HG02884 (cell line): ENCODE results near the gene RHOF.
"Not testable (repeated sequence)": the region's sequence is repeated elsewhere in the genome, so short reads cannot be mapped to it uniquely, and the experiment has no call there.

ENCODE experiments used
- ATAC-seq: cut with Tn5 transposase; IDR thresholded peaks from one replicate; pipeline ENCODE4 v1.9.1; 2021; ENCODE audit warnings: mild to moderate bottlenecking, moderate library complexity; ENCODE audit not compliant: unreplicated experiment

The RHOF gene

DNA sequence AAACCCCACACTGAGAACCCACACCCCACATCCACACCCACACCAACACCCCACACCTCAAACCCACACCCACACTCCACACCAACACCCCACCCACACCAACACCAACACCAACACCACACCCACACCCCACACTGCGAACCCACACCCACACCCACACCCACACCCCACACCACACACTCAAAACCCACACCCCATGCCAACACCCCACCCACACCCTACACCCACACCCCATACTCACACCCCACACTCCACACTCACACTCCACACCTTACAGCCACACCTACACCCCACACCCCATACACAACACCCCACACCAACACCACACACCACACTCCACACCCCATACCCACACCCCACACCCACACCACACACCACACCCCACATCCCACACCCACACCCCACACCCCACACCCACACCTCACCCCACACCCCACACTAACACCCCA lies 43.0 kb downstream of the RHOF start:
- ATAC-seq: no peak

DNA sequence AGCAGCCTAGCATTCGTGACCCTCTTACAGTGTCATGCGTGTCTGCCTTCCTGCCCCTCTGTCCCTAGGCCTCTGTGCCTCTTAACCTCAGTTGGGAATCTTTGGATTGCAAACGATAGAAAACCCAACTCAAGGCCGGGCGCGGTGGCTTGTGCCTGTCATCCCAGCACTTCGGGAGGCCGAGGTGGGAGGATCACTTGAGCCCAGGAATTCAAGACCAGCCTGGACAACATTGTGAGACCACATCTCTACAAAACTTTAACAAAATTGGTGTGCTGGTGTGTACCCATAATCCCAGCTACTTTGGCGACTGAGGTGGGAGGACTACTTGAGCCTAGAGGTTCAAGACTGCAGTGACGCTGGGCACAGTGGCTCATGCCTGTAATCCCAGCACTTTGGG lies 44.2 kb downstream of the RHOF start:
- ATAC-seq: no peak

DNA sequence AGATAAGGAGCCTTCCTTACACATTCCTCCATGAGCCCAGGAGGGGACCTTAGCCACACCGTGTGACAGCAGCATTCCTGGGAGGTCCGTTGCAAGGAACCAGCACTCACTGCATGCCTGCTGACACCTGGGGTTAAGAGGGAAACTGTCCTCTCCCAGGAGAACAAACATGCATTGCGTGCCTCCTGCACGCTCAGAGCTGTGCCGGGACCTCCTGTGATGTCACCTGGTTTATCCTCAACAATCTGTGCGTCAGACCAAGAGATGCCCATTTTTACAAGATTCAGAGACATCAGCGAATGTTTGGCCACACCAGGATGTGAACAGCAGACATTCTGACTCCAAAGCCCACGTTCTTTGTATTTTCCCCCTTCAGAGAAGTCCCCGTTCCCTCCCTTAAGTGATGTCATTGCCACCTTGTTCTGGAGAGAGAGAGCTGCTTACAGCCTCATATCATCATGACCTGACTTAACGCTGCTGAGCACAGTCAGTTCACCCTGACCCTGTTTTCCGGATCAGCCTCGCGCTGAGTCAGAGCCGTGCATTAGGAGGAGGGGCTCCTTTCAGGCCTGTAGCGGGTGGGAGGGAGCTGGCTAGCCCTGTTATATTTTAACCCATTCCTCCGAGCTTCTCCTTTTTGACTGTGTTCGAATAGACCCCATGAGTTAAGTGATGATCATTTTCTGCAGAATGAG lies 44.8 kb downstream of the RHOF start:
- ATAC-seq: no peak

DNA sequence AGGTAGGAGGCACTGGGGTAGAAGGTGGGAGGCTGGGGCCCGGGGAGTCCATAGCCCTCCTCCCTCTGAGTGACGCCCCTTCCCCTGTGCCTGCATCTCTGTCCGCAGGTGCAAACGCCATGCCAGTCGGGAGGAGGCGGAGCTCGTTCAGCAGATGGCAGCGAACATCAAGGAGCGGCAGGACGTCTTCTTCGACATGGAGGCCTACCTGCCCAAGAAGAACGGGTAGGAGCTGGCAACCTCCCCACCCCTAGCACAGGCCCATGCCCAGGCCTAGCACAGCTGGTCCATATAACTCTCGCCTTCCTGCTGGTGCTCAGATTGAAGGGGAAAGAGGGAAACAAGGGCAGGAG lies 45.3 kb downstream of the RHOF start:
- no peak for ATAC-seq

DNA sequence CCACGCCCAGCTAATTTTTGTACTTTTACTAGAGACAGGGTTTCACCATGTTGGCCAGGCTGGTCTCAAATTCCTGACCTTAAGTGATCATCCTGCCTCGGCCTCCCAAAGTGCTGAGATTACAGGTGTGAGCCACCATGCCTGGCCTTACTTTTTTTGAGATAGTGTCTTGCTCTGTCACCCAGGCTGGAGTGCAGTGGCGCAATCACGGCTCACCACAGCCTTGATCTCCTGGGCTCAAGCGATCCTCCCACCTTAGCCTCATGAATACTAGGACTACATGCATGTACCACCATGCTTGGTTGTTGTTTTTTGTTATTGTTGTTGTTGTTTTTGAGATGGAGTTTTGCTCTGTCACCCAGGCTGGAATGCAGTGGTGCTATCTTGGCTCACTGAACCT lies 47.9 kb downstream of the RHOF start:
- not testable (repeated sequence) for ATAC-seq

DNA sequence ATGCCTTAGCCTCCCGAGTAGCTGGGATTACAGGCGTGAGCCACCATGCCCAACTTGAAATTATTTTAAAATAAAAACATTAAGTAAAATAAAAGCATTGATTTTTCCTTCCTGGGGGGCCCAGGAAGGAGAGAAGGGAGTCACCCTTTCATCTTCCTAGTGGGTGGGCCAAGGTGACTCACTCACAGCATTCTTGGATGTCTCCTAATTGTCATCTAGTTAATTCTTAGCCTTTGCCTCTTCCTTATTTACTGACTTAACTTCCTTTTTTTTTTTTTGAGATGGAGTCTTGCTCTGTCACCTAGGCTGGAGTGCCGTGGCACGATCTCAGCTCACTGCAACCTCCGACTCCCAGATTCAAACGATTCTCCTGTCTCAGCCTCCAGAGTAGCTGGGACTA lies 51.7 kb downstream of the RHOF start:
- ATAC-seq: no peak

DNA sequence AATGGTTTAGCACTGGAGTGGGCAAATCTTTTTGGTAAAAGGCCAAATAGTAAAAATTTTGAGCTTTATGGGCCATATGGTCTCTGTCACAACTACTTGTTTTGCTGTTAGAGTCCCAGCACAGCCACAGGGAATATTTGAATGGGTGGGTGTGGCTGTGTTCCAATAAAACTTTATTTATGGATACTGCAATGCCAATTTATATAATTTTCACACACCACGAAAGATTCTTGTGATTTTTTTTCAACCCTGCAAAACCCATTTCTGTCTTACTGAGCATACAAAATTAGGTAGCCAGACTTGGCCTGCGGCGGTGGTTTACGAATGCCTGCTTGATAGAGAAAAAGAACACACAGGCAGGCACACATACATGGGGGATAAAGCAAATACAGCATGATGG lies 52.6 kb downstream of the RHOF start:
- ATAC-seq: no peak

DNA sequence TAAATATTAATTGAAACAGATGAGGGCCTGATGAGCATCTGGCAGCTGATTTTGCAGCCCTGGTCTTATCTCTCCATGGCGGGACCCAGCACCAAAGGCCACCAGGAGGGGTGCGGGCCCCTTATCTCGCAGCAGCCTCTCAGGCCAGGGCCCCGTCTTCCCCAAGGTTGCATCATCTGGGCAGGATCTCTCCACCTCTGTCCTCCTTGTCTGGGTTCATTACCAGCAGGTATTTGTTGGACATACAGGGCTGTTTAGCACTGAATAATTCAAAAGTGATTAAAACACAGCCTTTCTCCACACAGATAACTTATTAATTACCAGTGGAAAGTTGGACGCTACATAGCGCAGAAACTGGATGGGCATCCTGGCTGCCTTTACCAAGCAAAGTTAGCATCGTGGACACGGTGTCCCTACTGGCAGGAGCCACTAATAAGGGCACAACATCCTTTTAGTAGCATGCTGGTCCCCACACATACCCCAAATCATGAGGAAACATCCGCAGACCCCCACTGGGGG lies 55.1 kb downstream of the RHOF start:
- no peak for ATAC-seq

DNA sequence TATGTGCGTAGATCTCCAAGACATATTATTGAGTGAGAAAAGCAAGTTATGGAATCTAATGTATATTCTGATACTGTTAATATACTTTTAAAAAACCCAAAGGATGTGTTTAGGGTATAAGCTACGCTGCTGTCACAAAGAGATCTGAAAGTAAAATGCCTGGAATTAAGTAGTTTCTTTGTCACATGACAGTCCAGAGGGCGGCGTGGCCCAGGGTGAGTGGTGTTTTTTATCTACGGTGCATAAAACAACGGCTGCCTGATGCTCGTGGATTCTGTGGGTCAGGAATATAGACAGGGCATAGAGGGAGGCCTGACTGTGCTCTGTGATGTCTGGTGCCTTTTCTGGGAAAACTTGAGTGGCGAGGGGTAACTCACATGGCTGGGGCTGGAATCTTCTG lies 59.6 kb downstream of the RHOF start:
- ATAC-seq: no peak

DNA sequence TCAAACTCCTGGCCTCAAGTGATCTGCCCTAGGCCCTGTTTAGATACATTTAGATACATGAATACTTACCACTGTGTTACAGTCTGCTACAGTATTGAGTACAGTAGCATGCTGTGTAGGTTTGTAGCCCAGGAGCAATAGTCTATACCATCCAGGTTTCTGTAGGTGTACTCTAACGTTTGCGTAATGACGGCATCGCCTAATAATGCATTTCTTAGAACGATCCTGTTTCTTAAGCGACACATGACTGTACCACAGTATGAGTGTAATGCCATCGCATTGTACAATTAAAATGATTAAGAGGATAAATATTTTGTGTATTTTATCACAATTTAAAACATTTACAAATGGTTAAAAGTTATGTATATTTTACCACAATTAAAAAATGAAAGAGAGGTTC lies 62.0 kb downstream of the RHOF start:
- ATAC-seq: no peak

DNA sequence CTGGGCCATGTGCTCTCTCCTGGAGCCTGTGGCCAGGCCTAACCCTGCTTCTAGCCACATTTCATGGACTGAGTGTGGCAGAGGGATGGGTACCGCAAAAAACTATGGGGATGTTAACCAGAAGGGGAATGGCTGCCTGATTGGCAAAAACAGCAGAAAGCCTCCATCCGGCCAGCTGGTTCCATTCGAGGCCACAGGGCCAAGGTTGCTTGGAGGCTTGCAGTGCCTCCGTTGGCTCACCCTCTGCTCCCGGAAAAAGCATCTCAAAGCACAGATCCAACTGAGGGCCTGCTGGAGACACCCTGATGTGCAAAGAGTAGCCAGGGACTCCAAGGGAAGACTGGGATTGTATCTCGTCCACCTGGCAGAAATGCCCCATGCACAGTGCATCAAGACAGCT lies 64.5 kb downstream of the RHOF start:
- ATAC-seq: no peak
